SW 1271 (cell line): Measurements from ENCODE around the gene TMEM37.

ENCODE experiments used
- DNase-seq, 2 experiments: peaks; one replicate each; lab custom pipeline; 2025; lab: John Stamatoyannopoulos, UW

The TMEM37 gene

DNA sequence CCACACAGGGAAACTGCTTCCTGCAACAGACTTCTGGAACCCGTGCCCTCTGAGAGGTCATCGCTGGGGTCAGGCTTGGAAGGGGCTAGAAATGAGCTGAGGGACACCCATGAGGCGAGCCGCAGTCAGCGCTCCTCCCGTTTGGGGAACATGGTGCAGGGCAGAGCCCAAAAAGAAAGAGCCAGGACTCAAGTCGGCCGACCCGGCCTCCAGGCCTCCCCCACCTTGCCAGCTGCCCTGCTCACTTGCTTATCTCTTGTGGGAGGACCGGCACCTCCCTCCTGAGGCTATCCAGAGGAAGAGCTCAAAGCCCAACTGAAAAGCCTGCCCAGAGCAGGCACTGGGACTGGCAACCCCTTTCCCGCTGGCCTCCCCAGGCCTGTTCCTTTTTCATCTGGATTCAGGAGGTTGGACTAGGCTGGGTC is 49.1 kb downstream of the TMEM37 start:
- no peak for DNase-seq

DNA sequence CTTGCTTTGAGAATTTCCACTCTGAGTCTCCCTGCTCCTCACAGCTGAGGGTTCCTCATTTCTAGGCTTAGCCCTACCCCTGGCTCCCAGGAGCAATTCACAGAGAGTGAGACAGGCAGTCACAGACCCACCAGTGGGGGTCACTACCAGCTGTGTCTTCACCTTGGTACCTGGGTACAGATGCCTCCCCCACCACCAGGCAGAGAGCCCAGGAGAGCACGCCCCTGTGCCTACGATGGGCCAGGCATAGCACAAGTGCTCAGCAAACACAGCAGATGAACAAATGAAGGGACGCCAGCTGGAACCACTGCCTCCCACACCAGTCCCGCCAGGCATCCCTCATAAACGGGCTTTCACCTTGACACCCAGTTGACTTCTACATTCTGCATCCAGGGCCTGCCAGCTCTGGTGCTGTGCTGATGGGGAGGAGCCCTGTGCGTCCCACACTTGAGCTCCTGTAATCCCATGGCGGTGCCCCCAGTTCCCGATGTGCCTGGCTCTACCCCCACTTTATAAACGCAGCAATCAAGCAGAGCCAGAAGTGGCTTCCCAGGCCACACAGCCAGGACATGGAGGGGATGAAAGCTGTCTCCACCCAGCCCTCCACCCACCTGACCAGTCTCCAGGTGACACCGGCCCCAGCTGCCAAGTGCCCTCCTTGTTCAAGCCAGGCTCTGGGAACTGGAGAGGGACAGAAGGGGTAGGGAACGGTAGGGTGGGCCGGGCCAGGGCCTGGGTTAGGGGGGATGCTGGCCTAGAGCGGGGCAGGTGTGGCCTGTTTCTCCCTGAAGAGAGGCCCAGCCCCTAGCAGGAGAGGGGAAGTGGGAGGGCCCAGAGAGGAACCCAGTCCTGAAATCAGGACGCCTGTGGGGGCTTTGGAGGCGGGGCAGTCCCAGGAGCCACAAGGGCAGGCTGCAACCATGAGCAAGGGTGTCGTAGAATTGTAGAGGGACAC is 50.1 kb downstream of the TMEM37 start:
- DNase-seq, result no peak

DNA sequence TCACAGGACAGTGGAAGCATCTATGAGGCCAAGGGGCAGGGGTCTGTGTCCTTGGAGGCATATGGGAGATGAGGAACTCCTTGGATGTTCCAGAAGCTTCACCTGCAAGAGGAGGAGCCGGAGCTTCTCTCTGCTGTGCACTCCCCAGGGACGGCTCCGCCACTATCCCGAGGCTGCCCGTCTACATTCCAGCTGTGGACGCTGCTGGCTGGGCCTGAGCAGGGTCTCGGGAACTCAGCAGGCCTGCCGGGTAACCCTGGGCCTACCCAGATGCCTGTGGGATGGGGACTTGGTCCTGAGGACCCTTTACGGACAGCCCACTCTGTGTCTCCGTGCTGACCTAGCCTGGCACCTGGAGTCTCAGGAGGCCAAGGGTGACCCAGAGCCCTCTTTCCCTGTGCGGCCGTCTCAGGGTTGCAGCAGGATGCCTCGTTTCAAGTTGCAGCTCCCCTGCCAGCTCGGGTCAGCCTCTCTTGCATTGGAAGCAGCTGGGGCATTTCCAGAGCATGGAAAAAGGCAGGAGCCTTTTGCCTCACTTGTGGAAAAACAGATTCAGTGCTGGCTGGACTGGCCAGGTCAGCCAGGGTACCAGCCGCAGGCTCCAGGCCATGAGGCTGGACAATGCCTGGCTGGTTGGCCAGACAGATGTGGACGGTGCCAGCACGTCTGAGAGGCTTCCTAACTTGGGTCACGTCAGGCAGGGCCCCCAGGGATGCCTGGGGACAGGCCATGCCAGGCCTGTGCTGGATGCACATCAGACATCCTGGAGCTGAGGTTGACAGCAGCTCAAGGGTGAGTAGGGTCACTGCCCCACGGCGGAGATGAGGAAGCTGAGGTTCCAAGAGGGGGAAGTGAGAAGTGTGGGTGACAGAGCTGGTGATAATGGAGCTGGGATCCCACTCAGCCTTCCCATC is 51.1 kb downstream of the TMEM37 start:
- no peak for DNase-seq

DNA sequence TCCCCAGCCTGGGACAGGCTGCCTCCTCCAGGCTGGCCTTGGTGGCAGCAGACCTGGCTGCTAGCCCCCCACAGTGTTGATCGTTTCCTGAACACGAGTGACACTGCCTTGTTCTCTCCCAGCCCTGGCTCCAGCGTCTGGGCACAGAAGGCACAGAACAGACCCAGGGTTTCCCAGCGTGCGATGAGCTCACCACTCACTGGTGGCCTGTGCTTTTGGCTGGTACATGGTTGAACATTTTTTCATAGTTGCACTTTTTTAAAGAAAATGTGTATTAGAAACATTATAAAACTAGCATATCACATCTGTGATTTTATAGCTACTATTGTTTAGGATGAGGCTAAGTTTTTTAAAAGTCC is 51.7 kb downstream of the TMEM37 start:
- no peak for DNase-seq

DNA sequence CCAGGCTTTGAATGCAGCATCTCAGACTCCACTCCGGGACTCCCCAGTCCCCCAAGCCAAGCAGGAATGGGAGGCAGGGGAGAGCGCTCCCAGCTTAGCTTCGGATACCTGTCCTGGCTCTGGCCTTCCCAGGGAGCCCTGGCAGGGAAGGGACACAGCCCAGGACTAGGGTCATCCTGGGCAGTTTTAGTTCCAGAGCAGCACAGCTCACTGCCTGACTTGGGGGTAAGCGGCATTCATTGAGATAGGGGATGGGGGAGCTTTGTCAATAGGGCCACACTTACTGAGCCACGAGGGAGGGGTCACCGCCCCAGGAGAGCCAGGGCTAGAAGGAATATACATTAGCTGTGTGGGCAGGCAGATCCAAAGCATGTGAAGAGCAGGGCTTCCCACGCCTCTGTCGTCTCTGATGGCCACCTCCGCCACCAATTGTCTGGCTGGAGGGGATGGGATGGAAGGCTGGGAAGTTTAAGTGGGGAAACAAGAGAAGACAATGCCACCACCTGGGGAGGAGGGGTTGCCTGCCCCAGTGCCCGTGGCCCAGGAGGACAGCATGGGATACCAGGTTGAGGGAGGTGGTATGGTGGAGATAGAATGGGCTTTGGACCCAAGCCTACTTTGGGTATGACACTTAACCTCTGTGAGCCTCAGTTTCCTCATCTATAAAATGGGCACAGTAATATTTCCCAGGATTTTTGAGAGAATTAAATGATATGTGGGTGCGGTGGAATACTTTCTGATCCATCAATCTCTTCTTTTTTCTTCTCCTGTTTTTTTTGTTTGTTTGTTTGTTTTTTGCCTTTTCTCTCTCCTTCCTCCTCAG is 52.5 kb downstream of the TMEM37 start:
- no peak for DNase-seq

DNA sequence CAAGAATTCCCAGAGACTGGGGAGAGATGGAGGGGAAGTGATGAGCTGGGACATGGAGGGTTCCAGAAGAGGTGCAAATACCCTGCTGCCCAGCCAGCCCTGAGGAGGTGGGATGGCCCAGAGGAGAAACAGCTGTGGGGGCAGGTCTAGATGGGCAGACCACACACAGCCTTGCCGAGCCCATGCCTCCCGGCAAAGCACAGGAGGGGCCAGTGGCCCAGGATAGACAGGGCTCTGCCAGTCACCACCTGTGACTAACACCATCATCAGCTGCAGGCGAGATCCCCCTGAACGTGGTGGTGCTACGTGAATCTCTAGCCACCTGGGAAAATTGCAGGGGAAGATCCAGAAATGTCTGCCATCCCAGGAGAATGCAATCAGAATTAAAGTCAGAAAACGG is 53.2 kb downstream of the TMEM37 start:
- DNase-seq, result no peak

DNA sequence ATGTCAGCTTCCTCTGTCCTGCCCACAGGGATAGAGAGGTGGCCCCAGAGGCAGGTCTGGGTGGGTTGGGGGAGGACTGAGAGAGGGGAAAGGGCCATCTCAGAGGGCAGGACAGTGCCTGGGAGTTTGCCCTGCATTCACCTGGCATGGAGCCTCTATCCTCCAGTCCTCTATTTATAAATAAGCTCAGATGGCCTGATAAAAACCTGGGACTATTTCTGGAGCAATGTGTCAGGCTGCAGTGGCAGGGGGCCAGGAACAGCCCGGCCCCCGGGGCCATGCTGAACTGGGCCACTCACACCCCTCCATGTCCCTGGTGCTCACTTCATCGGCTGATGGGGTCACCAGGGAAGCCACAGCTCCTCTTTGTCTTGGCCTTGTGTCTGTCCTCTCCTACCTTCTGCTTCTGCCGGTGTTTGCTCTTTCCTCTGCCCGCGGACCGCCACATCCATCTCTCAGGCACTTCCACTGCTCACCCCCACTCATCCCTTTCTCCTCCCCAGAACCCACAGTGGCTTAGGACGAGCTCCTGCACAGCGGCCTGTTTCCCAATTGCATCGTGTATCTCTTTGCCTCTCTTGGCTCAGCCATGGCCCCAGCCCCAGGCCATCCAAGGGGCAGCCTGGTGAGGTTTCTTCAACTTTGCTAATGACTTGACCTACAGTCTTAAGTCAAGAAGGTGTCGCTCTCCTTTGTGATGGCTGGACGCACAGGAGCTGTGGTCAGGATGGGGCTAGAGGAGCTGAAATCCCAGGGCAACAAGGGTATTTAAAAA is 53.9 kb downstream of the TMEM37 start:
- no peak for DNase-seq

DNA sequence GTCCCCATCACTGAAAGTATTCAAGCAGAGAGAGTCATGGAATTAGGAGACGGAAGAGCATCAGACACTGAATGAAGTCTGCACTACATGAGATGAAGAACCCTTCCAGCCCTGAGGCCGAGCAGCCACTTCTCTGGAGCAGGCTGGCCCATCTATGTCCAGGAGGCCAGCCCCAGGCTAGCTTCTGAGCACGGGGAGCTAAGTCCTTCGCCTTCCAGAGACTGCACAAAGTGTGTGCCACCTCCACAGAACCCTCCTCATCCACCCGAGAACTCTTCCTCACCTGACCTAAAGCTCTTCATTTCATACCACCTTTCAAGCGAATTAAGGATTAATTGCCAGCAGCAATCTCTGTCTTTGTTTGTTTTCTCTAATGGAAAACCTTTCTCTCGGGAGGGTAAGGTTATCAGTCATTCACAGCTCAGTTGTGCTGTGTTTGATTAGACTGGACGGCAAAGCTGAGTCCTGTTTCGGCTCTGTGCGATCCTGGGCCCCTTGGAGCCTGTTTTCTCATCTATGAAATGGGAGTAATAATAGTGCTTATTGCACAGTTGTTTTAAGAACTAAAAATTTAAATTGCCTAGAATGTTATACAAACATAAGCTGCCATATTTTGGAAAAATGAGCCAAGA is 54.7 kb downstream of the TMEM37 start:
- DNase-seq, result no peak

DNA sequence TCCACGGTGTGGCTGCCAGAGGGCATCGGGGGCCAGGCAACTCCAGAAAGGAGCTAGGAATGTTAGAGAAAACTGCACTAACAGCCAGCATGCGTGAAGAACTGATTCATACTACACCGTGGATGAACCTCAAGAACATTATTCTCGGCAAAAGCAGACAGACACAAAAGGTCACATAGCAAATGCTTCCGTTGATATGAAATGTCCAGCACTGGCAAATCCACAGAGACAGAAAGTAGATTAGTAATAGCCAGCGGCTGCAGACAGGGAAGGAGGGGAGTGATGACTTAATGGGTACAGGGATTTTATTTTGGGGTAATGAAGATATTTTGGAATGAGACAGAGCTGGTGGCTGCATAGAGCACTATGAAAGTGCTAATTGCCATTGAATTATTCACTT is 55.2 kb downstream of the TMEM37 start:
- no peak for DNase-seq

DNA sequence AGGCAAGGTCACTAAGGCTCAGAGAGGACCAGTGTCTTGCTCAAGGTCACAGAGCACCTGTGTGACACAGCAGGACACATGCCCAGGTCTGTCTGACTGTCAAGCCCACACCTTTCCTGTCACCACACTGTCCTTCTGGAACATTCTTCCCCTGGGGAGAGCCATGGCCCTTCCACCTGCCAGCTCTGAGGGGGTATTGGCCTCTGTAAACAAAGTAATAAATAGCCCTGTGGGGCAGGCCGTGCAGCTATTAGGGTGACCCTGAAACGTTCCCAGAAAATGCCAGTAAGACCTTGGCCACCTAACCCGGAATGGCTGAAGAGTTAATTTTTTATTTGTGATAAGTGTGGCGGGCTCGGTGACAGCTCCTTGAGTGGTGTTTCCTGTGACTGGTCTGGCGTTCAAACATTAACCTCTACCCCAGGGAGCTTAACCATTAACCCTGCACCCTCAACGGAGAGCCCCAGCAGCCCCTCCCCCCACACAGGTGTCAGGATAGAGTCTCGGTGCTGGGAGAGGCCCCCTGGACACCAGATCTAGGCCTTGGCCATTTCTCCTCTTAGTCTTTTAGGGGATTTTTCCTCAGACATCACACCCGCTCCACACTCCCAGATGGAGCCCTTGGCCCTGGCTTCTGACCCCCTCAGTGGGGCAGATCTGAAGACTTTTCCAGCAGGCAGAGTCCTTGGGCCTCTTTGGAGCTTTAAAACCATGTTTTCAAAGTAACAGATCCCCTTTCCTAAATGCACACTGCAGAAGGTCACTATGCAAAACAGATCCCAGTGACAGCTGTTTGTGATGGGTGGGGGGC is 56.0 kb downstream of the TMEM37 start:
- no peak for DNase-seq
